Lower leg skin (tissue), 3 donors: ENCODE measurements around the gene ARHGEF33.

Experiments used
- POLR2A ChIP-seq, 2 donors: fragments of 450-650 bp; IDR thresholded peaks; one replicate each; pipeline ENCODE4 v1.6.1; 2016 to 2017; ENCODE audit warnings: antibody characterized with exemption in 2 of 2, mild to moderate bottlenecking in 1 of 2, moderate library complexity in 1 of 2
- TF ChIP-seq, protein P1 (sequence below), 3 donors: fragments of 450-650 bp; IDR thresholded peaks; one replicate each; pipeline ENCODE4 v1.5.1; 2016; ENCODE audit warnings: antibody characterized with exemption in 3 of 3, mild to moderate bottlenecking in 3 of 3, moderate library complexity in 2 of 3

DNA sequence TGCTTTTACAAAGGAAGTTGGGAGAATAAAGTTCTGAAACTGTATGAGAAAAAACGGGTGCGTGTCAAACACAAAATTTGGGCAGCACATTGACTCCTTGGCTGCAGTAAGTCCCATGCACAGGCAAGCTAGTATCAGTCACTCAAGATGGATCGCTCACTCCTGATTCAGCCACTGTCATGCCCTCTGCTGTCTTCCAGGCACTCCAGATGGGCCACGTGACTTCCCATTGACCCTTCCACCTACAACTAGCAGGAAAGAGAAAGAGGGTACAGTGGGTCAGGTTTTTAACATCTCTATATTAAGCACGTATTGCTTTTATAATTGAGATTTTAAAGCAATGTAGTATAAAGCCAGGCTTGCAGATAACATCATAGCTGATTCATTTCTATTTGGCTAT lies 8.6 kb downstream of the ARHGEF33 start:
- TF ChIP-seq, protein P1, sequence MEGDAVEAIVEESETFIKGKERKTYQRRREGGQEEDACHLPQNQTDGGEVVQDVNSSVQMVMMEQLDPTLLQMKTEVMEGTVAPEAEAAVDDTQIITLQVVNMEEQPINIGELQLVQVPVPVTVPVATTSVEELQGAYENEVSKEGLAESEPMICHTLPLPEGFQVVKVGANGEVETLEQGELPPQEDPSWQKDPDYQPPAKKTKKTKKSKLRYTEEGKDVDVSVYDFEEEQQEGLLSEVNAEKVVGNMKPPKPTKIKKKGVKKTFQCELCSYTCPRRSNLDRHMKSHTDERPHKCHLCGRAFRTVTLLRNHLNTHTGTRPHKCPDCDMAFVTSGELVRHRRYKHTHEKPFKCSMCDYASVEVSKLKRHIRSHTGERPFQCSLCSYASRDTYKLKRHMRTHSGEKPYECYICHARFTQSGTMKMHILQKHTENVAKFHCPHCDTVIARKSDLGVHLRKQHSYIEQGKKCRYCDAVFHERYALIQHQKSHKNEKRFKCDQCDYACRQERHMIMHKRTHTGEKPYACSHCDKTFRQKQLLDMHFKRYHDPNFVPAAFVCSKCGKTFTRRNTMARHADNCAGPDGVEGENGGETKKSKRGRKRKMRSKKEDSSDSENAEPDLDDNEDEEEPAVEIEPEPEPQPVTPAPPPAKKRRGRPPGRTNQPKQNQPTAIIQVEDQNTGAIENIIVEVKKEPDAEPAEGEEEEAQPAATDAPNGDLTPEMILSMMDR (IDR thresholded peaks at IDR 0.05), result no peak
- TF ChIP-seq POLR2A (IDR thresholded peaks at IDR 0.05), result no peak
